SK-N-SH treated with all-trans-retinoic acid at 6 μM for 48 hours (cell line): Measurements from ENCODE around the gene GRK4.

ENCODE experiments used
- ATAC-seq: fragments of 200-7000 bp; cut with Tn5 transposase; 3 replicates; pipeline ENCODE4 v1.9.1; 2020; ENCODE audit warnings: mild to moderate bottlenecking, moderate library complexity
- ARNTL ChIP-seq: fragments of 450-650 bp; formaldehyde crosslinking; IDR thresholded peaks from 2 replicates; pipeline ENCODE4 v1.5.0; 2020; ENCODE audit warnings: low read depth, mild to moderate bottlenecking, moderate library complexity, borderline replicate concordance
- BACH2 ChIP-seq: fragments of 250-450 bp; sonication (Bioruptor Pico); IDR thresholded peaks from 2 replicates; pipeline ENCODE4 v1.9.0; 2021; ENCODE audit warnings: mild to moderate bottlenecking, borderline replicate concordance
- CSDC2 ChIP-seq: fragments of 250-450 bp; sonication (Bioruptor Pico); IDR thresholded peaks from 2 replicates; pipeline ENCODE4 v1.5.0; 2020; ENCODE audit warnings: mild to moderate bottlenecking, moderate library complexity
- GLIS3 ChIP-seq: fragments of 250-450 bp; sonication (Bioruptor Pico); IDR thresholded peaks from 2 replicates; pipeline ENCODE4 v1.5.0; 2020; ENCODE audit warnings: mild to moderate bottlenecking, moderate library complexity
- ISL1 ChIP-seq: fragments of 250-450 bp; sonication (Bioruptor Pico); IDR thresholded peaks from 2 replicates; pipeline ENCODE4 v2.1.2; 2022; ENCODE audit warnings: mild to moderate bottlenecking, moderate library complexity
- OSR1 ChIP-seq: fragments of 250-450 bp; sonication (Bioruptor Pico); IDR thresholded peaks from 2 replicates; pipeline ENCODE4 v1.8.0; 2022; ENCODE audit warnings: moderate library complexity, mild to moderate bottlenecking, inconsistent platforms
- PPARA ChIP-seq: fragments of 250-450 bp; sonication (Bioruptor Pico); IDR thresholded peaks from 2 replicates; pipeline ENCODE4 v1.5.0; 2020; ENCODE audit warnings: mild to moderate bottlenecking, borderline replicate concordance
- RARB ChIP-seq: fragments of 250-450 bp; sonication (Bioruptor Pico); IDR thresholded peaks from 2 replicates; pipeline ENCODE4 v1.8.0; 2021; ENCODE audit warnings: mild to moderate bottlenecking, moderate library complexity
- SNAI2 ChIP-seq: fragments of 250-450 bp; sonication (Bioruptor Pico); IDR thresholded peaks from 2 replicates; pipeline ENCODE4 v1.5.0; 2020; ENCODE audit warnings: mild to moderate bottlenecking, moderate library complexity
- TOX ChIP-seq: fragments of 250-450 bp; sonication (Bioruptor Pico); IDR thresholded peaks from 2 replicates; pipeline ENCODE4 v1.8.0; 2021; ENCODE audit warnings: mild to moderate bottlenecking, moderate library complexity, borderline replicate concordance
- ZC3H10 ChIP-seq: fragments of 250-450 bp; sonication (Bioruptor Pico); IDR thresholded peaks from 2 replicates; pipeline ENCODE4 v1.5.1; 2021; ENCODE audit warnings: mild to moderate bottlenecking, moderate library complexity
- TF ChIP-seq, protein P1 (sequence below): fragments of 250-450 bp; sonication (Bioruptor Pico); IDR thresholded peaks from 2 replicates; pipeline ENCODE4 v1.8.0; 2021; ENCODE audit warnings: low read depth, mild to moderate bottlenecking, moderate library complexity, borderline replicate concordance
- TF ChIP-seq, protein P2 (sequence below): fragments of 250-450 bp; sonication (Bioruptor Pico); IDR thresholded peaks from 2 replicates; pipeline ENCODE4 v1.5.1; 2020; ENCODE audit warnings: low read depth, mild to moderate bottlenecking, moderate library complexity
- TF ChIP-seq, protein P3 (sequence below): fragments of 250-450 bp; sonication (Bioruptor Pico); IDR thresholded peaks from 2 replicates; pipeline ENCODE4 v1.5.0; 2020; ENCODE audit warnings: mild to moderate bottlenecking, moderate library complexity
- TF ChIP-seq, protein P4 (sequence below): fragments of 250-450 bp; sonication (Bioruptor Pico); IDR thresholded peaks from 2 replicates; pipeline ENCODE4 v1.5.1; 2021; ENCODE audit warnings: mild to moderate bottlenecking, moderate library complexity

GRK4 gene

DNA sequence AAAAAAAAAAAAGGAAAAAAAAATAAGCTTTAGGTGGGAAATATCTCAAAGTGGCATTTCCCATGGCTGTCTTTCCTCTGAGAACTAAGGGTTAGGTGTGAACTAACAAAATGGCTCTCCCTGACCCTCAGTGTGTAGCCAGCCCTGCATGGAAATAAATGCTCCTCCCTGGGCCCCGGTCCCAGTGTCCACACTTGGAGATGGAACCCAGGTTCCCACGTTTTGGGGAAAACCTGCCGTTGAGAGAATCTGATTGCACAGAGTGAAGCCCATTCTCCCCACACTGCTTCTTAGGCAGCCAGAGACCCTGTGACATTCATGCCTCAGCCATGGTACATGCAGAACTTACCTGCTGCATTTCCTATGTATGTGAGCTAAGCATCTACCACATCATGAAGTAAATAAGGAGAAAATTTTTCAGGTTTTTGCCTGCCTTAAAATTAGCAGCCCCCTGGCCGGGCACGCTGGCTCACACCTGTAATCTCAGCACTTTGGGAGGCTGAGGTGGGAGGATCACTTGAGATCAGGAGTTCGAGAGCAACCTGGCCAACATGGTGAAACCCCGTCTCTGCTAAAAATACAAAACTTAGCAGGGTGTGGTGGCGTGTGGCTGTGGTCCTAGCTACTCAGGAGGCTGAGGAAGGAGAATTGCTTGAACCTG is 76.5 kb downstream of the GRK4 start (continued):
- TF ChIP-seq, protein P1, sequence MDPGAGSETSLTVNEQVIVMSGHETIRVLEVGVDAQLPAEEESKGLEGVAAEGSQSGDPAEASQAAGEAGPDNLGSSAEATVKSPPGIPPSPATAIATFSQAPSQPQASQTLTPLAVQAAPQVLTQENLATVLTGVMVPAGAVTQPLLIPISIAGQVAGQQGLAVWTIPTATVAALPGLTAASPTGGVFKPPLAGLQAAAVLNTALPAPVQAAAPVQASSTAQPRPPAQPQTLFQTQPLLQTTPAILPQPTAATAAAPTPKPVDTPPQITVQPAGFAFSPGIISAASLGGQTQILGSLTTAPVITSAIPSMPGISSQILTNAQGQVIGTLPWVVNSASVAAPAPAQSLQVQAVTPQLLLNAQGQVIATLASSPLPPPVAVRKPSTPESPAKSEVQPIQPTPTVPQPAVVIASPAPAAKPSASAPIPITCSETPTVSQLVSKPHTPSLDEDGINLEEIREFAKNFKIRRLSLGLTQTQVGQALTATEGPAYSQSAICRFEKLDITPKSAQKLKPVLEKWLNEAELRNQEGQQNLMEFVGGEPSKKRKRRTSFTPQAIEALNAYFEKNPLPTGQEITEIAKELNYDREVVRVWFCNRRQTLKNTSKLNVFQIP: no peak
- TF ChIP-seq, protein P2, sequence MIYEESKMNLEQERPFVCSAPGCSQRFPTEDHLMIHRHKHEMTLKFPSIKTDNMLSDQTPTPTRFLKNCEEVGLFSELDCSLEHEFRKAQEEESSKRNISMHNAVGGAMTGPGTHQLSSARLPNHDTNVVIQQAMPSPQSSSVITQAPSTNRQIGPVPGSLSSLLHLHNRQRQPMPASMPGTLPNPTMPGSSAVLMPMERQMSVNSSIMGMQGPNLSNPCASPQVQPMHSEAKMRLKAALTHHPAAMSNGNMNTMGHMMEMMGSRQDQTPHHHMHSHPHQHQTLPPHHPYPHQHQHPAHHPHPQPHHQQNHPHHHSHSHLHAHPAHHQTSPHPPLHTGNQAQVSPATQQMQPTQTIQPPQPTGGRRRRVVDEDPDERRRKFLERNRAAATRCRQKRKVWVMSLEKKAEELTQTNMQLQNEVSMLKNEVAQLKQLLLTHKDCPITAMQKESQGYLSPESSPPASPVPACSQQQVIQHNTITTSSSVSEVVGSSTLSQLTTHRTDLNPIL (CRISPR knock-in tag): no peak
- TF ChIP-seq, all 23 proteins: peak for 0

GRCh38 chr4:3040452-3041191 is 77.3 kb downstream of the GRK4 start:
- no peak for ATAC-seq
- TF ChIP-seq ARNTL: no peak
- no peak for TF ChIP-seq BACH2 (CRISPR knock-in tag)
- TF ChIP-seq PPARA: no peak
- TF ChIP-seq ZC3H10 (CRISPR knock-in tag): no peak
- no peak for TF ChIP-seq RARB (CRISPR knock-in tag)
- no peak for TF ChIP-seq OSR1 (CRISPR knock-in tag)
- TF ChIP-seq, protein P3, sequence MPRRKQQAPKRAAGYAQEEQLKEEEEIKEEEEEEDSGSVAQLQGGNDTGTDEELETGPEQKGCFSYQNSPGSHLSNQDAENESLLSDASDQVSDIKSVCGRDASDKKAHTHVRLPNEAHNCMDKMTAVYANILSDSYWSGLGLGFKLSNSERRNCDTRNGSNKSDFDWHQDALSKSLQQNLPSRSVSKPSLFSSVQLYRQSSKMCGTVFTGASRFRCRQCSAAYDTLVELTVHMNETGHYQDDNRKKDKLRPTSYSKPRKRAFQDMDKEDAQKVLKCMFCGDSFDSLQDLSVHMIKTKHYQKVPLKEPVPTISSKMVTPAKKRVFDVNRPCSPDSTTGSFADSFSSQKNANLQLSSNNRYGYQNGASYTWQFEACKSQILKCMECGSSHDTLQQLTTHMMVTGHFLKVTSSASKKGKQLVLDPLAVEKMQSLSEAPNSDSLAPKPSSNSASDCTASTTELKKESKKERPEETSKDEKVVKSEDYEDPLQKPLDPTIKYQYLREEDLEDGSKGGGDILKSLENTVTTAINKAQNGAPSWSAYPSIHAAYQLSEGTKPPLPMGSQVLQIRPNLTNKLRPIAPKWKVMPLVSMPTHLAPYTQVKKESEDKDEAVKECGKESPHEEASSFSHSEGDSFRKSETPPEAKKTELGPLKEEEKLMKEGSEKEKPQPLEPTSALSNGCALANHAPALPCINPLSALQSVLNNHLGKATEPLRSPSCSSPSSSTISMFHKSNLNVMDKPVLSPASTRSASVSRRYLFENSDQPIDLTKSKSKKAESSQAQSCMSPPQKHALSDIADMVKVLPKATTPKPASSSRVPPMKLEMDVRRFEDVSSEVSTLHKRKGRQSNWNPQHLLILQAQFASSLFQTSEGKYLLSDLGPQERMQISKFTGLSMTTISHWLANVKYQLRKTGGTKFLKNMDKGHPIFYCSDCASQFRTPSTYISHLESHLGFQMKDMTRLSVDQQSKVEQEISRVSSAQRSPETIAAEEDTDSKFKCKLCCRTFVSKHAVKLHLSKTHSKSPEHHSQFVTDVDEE (CRISPR knock-in tag): no peak

- no peak; the same call in 2 of the 3 replicates for ATAC-seq
- no peak for TF ChIP-seq CSDC2 (CRISPR knock-in tag)
- TF ChIP-seq, all 23 proteins: peak for 0
Observed at GRCh38 chr4:3041192-3042142, 78.1 kb downstream of the GRK4 start.

DNA sequence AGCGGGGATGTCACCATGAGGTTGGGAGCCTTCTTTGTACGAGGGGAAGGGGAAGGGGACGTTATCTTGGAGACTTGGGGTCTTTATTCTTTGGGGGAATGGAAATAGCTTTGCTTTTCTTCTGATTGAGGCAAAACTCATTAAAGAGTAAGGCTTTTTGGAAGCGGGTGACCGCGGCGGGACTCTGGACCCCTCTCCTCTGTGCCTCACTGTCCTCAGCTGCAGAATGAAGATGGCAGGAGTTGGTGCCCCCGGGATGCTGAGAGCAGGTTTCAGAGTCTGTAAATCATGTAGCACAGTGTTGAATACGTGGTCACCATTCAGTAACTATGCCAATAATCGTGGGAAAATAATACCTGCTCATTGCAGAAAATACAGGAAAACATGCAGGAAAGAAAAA is 78.9 kb downstream of the GRK4 start:
- no peak for ATAC-seq
- TF ChIP-seq SNAI2 (CRISPR knock-in tag) (no peak), CSDC2 (CRISPR knock-in tag) (no peak), TOX (CRISPR knock-in tag) (no peak)

DNA sequence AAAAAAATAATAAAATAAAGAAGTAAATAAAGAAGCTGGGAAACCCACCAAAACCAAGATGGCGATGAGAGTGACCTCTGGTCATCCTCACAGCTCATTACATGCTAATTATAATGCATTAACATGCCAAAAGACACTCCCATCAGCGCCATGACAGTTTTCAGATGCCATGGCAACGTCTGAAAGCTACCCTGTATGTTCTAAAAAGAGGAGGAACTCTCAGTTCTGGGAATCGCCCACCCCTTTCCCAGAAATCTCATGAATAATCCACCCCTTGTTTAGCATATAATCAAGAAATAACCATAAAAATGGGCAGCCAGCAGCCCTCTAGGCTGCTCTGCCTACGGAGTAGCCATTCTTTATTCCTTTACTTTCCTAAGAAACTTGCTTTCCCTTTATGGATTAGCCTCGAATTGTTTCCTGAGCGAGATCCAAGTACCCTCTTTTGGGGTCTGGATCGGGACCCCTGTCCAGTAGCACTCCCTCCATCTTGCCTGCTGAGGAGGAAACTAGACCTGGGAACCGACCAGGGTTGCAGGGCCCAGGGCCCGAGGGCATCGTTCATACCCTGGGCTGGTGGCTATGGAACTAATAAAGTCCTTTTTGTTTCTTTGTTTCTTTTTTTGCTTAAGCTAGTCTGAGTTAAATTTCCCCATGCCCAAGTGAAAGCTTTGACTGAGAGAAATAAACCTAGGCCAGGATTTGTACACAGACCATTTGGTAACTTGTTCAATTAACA is 80.1 kb downstream of the GRK4 start:
- ATAC-seq: no peak
- TF ChIP-seq, protein P3 (CRISPR knock-in tag): no peak
- TF ChIP-seq GLIS3 (CRISPR knock-in tag): no peak
- no peak for TF ChIP-seq ISL1 (CRISPR knock-in tag)
- no peak for TF ChIP-seq ARNTL
- TF ChIP-seq, protein P4, sequence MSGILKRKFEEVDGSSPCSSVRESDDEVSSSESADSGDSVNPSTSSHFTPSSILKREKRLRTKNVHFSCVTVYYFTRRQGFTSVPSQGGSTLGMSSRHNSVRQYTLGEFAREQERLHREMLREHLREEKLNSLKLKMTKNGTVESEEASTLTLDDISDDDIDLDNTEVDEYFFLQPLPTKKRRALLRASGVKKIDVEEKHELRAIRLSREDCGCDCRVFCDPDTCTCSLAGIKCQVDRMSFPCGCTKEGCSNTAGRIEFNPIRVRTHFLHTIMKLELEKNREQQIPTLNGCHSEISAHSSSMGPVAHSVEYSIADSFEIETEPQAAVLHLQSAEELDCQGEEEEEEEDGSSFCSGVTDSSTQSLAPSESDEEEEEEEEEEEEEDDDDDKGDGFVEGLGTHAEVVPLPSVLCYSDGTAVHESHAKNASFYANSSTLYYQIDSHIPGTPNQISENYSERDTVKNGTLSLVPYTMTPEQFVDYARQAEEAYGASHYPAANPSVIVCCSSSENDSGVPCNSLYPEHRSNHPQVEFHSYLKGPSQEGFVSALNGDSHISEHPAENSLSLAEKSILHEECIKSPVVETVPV (CRISPR knock-in tag): no peak
- TF ChIP-seq, protein P1: no peak
- no peak for TF ChIP-seq PPARA
- no peak for TF ChIP-seq SNAI2 (CRISPR knock-in tag)
- TF ChIP-seq CSDC2 (CRISPR knock-in tag): no peak
